GM06990 (cell line): ENCODE results near the gene NOVA1.

Source experiments
- DNase-seq: peaks from one replicate; pipeline ENCODE4 v3.0.0-alpha.2; 2011; ENCODE audit not compliant: insufficient read length; ENCODE audit errors: extremely low read depth
- H3K27me3 ChIP-seq: replicated peaks from 2 replicates; pipeline ENCODE4 v1.6.0; 2011; ENCODE audit warnings: low read length; ENCODE audit not compliant: control insufficient read depth, insufficient read depth
- H3K36me3 ChIP-seq: 2 replicates; pipeline ENCODE4 v1.5.1; 2011; ENCODE audit warnings: low read length; ENCODE audit not compliant: control insufficient read depth, insufficient read depth
- H3K4me3 ChIP-seq: replicated peaks from 2 replicates; pipeline ENCODE4 v1.5.1; 2011; ENCODE audit warnings: low read depth, mild to moderate bottlenecking, control low read depth, low read length
- CTCF ChIP-seq: IDR thresholded peaks from 2 replicates; pipeline ENCODE4 v1.5.1; 2011; ENCODE audit warnings: low read length, control low read depth, mild to moderate bottlenecking, inconsistent platforms; ENCODE audit not compliant: insufficient read depth, poor library complexity, severe bottlenecking

The NOVA1 gene

GRCh38 chr14:26402126-26402525 lies 195.7 kb downstream of the NOVA1 start:
- Histone ChIP-seq H3K36me3 (no peaks in the 10 kb centered on the region), H3K4me3 (no peak overlapping the region), H3K27me3 (no peaks in the 10 kb centered on the region)
- no peak for DNase-seq
- TF ChIP-seq CTCF: no peak

DNA sequence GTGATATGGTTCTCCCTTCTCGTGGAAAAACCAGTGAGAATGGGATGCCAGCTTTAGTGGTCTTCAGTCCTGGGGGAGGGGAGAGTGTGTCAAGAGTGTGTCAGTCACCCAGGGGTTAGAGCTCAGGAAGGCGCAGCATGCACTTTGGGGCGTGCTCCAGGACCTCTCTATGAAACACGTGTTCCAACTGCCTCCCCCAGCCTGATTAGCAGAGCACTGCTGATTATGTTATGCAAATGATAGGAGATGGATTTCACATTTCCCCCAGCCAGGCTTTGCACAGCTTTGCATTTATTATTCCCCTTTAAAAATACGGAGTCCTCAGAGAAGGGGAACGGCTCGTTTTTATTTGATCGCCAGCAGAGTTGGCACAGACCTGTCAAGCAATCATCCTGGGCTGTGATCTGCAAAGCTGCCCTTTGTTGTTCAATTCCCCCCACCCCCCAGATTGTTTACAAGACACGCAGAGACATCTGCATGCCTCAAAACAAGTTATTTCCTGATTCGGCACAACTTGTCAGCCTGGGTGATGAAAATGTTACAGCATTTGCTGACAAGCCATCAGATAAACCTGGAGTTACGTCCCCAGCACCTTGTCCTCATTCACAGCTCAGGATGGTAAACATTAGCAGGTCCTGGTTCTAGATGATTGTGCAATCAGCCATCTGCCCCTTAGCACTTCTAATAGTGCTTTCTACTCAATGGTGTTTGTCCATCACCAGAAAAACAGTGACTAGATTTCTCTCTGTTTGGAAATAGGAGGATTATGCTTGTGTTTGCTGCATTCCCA lies 196.5 kb downstream of the NOVA1 start:
- no peaks in the 10 kb centered on the region for H3K36me3 ChIP-seq
- no peak for DNase-seq
- H3K27me3 ChIP-seq: no peaks in the 10 kb centered on the region
- TF ChIP-seq CTCF: no peak
- H3K4me3 ChIP-seq: no peak overlapping the region

DNA sequence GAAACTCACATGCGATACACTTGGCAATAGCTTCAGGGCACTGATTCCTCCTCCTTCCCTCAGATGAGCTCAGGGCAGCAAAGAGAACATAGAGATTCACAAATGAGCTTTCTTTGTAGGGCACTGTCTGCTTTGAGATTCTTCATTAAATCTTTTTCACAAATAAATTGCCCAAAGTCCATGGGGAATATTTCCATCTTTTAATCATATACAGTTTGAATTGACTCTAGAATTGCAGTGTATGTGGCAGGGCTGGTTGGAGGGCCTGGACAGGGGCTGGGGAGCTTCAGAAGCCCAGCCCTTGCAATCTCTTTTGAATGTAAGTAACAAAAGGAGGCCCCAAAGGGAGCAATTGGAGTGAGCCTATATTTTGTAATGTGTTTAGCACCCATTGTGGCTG lies 197.5 kb downstream of the NOVA1 start:
- Histone ChIP-seq H3K36me3 (no peaks in the 10 kb centered on the region), H3K27me3 (no peaks in the 10 kb centered on the region), H3K4me3 (no peak overlapping the region)
- no peak for DNase-seq
- TF ChIP-seq CTCF: no peak

DNA sequence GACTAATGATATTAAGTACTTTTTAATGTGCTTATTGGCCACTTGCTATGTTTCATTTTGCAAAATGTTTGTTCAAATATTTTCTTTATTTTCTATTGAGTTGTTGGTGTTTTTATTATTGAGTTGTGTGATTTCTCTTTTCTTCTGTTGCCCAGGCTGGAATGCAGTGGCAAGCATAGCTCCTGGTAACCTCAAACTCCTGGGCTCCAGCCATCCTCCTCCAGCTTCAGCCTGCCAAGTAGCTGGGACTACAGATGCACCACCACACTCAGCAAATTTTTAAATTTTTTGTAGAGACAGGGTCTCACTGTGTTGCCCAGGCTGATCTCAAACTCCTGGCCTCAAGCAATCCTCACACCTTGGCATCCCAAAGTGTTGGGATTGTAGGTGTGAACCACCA lies 199.2 kb downstream of the NOVA1 start:
- TF ChIP-seq CTCF: no peak

More for the DNA sequence above, 199.2 kb downstream of the NOVA1 start:
- H3K4me3 ChIP-seq: no peak overlapping the region
- H3K36me3 ChIP-seq: no peaks in the 10 kb centered on the region
- no peak for DNase-seq
- no peaks in the 10 kb centered on the region for H3K27me3 ChIP-seq
